Measurements from ENCODE around the gene FOXD4L3.
"Not testable (repeated sequence)": the region's sequence is repeated elsewhere in the genome, so short reads cannot be mapped to it uniquely, and the experiment has no call there.

The FOXD4L3 gene

DNA sequence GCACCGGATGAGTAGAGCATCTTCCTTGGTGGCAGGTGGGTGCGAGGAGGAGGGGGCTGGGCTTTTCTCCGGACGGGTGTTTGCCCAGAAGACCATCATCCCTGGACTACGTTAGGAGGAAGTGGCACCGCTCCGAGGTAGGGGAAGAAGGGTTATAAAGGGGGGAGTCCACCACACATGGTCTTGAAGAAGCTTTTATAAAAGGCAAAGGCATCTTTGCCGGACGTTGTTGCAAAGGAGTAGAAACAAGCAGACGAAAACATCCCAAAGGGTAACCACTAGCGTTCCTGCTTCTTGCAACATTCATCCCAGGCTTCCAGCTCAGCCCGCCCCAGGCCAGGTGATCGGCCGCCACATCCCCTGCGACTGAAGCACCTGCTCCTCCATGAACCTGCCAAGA is at the start of gene FOXD4L3:
Gene FOXD4L3 (plus strand): TSS at position 301 of the 400 bp plus-strand sequence. CDS start 85 bp downstream, at position 386.
- DNase-seq, result not testable (repeated sequence)

DNA sequence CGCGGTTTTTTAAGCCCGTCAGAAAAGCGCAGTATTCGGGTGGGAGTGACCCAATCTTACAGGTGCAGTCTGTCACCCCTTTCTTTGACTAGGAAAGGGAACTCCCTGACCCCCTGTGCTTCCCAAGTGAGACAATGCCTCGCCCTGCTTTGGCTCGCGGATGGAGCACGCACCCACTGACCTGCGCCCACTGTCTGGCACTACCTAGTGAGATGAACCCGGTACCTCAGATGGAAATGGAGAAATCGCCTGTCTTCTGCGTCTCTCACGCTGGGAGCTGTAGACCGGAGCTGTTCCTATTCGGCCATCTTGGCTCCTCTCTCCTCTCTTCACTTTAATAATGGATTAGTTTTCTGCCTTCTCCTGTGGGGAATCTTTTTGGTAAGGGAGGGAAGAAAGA is 21.6 kb upstream of the FOXD4L3 start:
- not testable (repeated sequence) for DNase-seq

DNA sequence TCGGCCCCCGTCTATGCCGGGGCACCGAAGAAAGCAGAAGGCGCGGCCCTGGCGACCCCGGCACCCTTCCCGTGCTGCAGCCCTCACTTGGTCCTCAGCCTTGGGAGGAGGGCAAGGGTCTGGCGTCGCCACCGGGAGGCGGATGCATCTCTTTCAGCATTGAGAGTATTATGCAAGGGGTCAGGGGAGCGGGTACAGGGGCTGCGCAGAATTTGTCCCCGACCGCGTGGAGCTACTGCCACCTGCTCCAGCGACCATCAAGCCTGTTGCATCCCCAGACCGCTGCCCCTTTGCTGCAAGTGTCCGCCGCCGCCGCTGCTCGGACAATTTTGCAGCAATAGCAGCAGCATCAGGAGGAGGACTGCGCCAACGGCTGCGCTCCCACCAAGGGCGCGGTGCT is 1.1 kb downstream of the FOXD4L3 start:
- not testable (repeated sequence) for DNase-seq

DNA sequence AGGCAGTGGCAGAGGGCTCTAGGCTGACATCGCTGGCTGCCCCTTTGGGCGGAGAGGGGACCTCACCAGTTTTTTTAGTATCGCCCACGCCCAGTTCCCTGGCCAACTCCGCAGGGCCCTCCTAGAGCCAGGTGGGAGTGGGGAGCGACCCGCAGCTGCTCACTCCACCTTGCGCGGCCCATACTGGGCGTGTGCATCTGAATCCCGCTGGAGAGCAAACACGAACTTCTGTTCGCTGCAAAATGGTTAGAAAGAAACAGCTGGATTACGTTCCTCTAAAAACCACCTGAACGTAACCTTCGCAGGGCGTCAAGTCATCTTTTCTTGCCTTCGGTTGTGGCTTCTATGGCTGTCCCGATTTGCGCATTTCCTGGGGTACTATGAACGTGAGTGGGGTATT is 1.5 kb downstream of the FOXD4L3 start:
- DNase-seq, result not testable (repeated sequence)

DNA sequence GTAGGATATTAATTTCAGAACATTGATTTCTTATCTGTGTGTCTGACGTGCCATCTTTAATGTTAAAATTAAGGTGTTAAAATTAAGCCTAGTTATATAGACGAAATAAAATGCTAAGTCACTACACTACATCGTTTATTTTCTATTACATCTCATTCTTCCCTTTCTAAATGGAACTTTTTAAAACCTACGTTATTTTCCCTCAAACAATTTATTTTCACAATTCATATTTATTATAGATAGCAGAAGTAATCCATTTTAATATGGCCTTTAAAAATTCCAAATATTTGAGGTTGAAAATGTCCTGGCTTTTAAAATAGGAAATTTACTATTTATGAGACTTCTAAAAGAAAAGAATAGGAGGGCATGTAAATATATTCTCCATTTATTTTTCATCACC is 2.1 kb downstream of the FOXD4L3 start:
- not testable (repeated sequence) for DNase-seq

DNA sequence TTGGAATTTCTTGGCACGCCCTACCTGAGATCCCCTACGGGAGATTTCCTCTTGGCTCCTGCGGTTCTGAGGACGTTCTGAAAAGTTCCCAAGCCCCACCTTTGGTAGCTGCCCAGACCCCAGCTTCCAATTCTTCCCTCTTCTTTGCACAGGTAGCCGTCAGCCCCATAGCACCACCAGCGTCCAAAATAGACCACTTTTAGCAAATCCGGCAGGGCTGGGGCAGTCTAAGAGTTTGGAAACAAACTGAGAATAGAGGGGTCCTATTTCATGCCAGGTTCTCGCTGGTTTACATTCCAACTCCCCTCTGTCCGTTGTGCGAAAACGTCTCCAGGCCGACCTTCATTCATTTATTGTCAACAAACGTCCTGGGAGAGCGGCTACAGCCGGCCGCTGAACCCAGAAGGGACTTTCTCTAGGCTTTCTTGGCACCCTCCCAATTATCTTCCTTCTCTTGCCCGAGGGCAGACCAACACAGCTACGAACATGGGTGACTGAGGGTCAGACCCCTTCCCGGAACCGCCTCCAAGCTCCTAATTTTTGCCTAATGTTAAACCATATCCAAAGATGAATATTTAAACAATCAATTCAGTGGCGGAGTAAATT is 3.1 kb downstream of the FOXD4L3 start:
- DNase-seq, result not testable (repeated sequence)

DNA sequence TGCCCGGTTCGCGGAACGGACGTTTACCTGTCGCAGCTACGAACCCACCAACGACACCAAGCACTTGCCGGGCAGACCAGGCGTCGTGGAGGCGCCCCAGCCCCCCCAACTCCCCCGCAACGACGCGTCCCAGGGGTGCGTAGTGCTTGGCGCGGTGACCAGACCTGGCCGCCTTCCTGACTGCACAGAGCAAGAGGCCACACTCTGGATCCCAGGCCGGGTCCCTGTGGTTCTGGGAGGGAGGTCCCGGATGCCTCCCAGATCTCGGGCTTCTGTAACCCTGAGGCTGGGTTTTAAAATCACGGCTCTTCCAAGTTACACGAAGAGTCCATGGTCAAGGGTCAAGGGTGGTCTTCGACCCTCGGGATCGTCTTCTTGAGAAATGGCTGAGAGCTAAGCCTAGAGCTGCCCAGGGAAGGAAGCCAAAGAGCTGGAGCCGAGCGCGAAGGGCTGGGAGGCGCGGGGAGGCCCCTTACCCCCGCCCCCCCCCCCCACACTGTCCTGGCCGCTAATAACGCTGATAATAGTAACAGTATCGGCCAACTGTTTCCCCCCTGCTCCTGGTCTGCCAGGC is 3.8 kb downstream of the FOXD4L3 start:
- DNase-seq, result not testable (repeated sequence)

DNA sequence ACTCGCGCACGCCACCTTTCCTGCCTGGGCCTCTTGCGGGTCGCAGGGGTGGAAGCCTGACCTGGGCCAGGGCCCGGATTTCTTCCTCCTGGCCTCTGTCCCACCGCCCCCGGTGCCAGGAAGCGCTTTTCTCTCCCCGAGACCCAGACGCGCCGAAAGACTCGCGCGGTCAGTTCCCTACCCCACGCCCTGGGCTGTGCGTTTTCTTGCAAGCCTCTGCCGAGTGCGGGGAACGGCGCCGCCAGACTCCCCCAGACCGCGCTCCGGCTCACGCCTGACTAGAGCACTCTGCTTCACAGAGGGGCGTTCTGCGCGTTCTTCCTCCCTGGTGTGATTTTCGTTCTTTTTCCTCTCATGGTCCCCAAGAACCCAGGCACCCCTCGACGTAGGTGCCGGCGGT is 4.5 kb downstream of the FOXD4L3 start:
- not testable (repeated sequence) for DNase-seq

DNA sequence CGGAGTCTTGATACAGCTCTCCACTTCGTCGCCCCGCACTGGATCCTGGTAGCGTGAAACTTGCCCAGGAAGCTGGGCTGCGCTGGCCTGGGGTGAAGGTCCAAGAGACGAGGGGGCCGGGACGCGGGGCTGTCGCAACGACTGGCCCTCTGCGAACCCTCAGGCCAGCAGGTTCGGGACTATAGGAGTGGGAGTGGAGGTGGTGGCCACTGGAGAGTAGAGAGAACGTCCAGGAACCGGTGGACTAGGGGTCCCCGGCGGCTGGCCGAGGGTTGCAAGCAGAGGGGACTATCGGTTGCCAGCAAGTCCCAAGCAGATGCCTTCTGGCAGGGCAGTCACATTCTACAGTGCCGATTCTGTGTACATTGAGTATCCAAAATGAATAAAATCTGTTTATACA is 5.0 kb downstream of the FOXD4L3 start:
- not testable (repeated sequence) for DNase-seq

DNA sequence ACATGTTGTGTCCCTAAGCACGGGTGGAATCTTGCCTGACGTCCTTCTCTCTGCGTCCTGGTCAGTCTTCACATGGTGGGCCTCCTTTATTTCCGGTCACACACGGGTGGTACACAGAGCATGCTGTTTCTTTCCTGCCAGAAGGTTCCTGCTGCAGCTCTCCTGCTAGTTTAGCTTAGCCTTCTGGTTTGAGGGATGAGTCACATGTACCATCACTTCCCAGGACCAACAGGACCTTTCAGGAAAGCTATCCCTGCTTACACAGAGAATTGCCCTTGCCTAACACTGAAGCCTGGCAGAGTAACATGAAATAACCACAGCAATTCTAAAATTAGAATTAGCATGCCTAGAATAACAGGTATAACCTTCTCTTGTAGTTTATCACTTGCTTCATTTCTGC is 8.5 kb downstream of the FOXD4L3 start:
- DNase-seq, result not testable (repeated sequence)

DNA sequence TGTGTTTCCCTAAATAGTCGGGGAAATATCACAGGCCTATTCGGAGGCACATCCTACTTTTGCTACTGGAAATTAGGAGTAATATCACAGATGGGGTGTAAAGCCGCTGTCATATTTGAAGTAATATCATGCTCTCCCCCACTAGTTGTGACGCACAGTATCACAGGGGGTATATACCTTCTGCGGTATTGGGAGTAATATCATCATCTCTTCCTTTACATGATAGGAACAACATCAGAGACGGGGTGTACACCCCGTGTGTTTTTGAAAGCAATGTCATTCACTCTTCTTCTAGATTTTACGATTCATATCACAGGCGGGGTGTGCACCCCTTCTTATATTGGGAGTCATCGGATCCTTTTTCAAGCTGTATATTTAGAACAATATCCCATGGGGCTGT is 15.5 kb downstream of the FOXD4L3 start:
- not testable (repeated sequence) for DNase-seq

DNA sequence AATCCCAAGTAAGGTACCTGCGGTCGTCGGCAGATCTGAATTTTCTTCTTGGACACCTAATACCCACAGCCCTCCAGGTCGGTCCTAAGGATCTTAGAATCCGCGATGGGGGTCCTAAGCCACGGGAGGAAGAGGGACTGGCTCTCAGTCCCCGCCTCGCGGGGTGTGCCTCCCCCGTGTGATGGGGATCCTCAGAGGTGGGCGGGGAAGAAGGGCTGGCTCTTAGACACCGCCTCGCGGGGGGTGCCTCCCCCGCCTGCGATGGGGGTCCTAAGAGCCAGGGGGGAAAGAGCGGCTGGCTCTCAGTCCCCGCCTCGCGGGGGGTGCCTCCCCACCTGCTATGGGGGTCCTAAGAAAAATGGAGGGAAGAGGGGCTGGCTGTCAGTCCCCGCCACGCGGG is 21.1 kb downstream of the FOXD4L3 start:
- not testable (repeated sequence) for DNase-seq

DNA sequence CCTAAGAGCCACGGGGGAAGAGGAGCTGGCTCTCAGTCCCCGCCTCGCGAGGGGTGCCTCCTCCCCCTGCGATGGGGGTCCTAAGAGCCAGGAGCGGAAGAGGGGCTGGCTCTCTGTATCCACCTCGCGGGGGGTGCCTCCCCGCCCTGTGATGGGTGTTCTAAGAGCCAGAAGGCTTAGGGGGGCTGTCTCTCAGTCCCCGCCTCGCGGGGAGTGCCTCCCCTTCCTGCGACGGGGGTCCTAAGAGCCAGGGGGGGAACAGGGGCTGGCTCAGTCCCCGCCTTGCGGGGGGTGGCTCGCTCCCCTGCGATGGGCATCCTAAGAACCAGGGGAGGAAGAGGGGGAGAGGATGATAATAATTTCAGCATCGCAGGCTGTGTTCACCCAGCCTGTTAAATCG is 21.9 kb downstream of the FOXD4L3 start:
- not testable (repeated sequence) for DNase-seq

DNA sequence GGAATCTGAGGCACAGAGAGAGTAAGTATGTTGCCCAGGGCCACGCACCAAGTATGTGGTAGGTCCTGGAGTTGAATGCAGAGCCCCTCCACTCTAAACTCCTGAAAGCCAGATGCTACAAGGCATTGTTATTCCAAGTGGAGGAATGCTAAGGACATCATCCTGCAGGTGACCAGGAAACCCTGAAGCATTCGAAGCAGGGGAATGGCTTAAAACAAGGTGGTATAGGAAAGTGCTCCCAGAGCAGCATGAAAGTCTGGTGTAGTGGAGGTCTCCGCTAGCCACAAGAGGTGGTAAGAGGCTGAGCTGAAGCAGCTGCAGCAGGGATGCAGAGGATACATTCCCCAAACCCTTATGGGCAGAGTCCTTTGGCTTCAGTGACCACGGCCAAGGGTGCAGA is 26.4 kb downstream of the FOXD4L3 start:
- DNase-seq, result not testable (repeated sequence)

DNA sequence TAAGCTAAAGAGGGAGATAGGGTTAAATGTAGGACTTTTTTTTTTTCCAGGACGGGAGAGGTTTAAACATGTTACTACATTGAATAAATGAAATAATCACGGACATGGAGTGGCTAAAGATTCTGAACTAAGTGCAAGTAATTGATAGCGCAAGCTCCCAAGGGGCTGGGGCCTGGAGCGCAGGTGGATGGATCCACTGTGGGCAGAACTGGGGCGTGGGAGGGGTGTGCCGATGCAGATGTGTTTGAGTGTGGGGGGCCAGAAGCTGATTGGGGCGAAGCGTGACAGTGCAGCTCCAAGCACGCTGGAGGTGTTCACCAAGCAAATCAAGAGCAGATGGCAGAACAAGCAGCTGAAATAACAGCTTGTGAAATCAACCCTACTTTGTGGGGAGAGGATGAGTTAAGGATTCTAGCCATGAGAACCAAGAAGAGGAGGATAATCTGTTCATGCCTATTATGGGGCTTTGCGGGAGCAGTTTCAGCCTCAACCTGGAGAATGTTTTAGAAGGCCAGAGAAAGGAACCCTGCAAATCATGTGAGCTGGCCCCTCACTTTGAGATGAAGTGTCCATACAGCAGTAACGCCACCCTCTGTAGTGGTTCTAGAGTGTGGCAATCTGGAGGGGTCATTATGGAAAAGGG is 28.0 kb downstream of the FOXD4L3 start:
- DNase-seq, result not testable (repeated sequence)

DNA sequence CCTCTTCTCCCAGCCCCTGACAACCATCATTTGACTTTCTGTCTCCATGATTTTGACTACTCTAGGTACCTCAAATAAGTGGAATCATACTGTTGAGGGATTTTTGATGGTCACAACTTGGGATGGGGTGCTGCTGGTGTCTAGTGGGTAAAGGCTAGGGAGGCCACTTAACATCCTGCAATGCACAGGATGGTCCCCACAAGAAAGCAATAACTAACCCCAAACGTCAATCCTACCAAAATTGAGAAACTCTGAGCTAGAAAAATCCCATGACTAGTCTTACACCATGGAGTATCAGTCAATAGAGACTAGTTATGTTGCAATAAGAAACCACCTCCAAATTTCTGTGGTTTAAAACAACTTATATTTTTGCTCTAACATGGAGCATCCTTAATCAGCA is 29.5 kb downstream of the FOXD4L3 start:
- DNase-seq, result not testable (repeated sequence)

DNA sequence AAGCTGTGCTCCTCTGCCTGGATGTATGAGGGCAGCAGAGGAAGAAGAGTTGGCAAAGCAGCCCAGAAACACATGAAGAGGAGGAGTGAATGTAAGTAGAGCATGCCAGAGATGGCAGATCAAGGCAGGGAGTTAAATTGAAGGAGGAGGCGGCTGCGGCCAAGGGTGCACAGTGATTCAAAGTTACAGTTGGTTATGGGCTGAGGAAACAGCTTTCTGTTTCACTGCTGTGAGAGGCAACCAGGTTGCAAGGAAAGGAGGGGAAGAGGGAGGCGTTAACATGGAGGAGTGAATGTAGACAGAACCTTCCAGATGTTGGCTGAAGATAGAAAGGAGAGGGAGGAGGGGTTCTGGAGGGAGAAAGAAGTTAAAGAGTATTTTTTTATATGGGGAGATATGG is 33.3 kb downstream of the FOXD4L3 start:
- DNase-seq, result not testable (repeated sequence)

DNA sequence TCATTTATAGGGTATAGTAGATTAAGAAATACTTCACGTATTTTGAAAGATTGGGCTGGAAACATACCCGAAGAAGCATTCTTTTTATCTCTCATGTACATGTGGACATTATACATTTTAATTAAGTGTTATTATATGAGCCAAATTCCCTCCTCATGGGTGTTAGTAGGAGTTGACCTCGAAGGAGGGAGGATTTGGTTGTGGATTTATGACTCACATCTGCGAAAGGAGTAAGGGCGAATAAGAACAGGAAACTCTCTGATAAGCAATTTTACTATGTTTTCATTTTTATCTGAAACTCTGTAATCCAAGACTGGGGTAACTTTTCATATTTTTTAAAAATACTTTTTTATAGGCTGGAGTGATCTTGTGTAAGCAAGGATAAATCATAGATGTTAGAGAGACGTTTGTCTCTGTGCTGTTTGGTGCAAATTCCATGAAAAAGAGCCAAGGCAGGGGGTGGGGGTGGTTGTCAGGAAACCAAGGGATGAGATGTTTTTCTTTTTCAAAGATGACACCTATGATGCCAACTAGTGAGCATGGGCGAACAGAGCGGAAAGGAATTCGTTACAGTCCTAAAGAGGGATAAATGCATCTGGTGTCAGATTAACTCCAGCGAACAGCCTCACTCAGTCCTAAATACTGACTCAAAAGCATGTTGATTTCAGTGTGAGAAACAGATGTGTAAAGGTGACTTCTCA is 34.1 kb downstream of the FOXD4L3 start:
- DNase-seq, result not testable (repeated sequence)

DNA sequence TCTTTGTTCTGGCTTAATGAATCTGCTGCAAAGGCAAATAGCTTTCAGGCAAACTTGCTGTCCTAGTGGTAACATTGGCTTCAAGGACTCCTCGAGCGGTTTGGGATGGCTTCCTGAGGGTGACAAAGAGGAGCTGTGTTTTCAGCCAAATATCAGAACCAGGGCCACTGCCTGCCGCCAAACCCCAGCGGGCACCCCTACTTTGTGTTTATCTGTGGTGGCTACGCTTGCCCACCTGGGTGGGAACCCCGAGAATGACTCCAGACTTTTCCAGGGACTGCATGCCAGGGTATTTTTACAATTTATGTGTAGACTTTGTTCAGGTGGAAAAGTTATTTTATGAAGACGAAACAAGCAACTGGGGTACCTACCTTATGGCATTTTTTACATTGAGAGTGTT is 35.3 kb downstream of the FOXD4L3 start:
- not testable (repeated sequence) for DNase-seq

DNA sequence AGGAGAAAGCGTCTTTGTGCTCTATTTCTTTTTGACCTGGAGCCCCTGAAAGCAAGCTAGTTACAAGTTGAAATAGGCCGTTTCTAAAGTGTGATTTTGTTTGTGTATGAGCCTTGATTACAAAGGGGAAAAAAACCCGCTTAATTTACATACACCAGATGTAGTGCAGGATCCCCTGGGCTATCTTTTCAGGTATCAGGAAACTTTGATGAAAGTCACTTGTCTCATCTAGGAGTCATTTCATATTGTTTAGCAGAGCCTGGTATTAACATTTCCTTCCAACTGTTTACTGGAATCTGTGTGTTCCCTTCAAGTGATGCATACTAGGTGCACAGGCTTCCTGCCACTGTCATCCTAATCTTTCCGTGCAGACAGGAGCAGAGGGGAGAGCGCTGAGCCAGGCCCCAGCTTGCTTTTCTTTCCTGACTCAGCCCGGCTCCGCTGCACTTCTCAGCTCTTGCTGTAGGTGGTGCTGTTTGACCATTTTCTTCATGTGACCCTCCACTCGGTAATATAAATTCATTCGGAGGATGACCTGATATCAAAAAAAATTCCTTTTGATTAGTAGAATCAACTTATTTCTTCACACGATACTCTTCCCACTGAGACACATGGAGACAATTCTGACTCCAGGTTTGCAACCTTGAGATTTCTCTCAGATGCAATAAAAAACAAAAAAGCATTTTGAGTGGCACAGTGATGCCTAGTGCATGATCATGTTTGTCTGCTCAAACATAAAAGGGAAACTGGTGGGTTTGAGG is 39.8 kb downstream of the FOXD4L3 start:
- DNase-seq, result not testable (repeated sequence)

DNA sequence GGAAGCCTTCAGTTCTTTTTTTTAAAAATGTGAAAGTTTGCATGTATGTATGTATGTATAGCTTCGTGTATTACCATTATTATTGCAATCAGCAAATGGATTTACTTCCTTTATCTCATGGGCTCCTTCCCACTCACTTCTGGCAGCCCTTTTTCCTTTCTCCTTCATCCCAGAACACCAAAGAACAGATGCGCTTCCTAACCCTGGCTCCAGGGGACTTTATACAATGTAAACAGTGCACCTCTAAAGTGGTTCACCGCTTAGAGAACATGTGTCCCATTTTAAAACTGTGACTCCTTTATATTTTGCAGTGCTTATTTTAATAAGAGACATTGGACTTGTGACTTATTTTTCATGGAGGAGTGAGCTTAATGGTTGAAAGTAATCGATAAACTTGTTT is 40.6 kb downstream of the FOXD4L3 start:
- DNase-seq, result not testable (repeated sequence)

DNA sequence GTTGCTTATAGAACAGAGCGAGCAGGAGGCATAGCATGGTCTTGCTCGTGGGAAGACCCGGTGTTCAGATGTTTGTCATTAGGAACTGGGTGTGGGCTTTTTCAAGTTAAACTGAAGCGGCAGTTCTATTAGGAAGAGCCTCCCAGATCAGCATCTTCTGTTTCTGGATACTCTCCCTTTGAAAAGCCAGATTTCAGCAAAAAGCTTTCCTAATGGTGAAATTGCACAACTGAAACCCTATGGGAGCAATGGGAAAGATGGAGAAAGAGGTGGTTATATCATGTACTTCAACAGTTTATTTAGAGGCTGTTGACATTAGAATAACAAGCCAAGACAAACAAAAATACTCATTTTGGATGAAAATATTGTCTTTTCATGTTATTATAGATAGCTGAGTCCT is 41.3 kb downstream of the FOXD4L3 start:
- DNase-seq, result not testable (repeated sequence)

DNA sequence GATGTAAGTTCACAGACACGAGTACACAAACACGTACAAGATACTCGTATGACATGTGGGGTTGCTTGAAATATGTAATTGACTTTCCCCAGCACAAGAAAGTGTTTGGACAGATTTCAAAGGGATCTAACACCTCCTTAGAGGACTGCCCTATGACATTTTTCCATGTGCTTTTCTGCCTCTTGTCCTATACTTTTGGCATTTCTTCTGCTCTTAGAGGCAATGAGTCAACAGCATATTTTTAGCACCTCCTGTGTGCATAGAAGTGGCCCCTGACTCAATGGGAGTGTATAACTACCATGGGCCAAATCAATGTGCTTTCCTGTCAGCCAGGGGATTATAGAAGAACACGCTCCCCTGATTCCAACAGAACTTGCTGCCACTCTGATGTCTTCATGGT is 49.0 kb downstream of the FOXD4L3 start:
- DNase-seq, result not testable (repeated sequence)

Data from right forelimb (tissue), 1 donor.